CD14-positive monocyte (primary cell): Measurements from ENCODE around the gene IFFO2. TPM values are rescaled to one million over a fixed set of nuclear protein-coding genes. Genes with fewer than 3 reads are reported as not detected.

ENCODE experiments used
- DNase-seq, 3 donors: peaks; one replicate each; pipeline ENCODE4 v3.0.0-alpha.2; 2011 to 2022
- H2AFZ ChIP-seq: 2 replicates; pipeline ENCODE4 v1.6.0; 2012; ENCODE audit warnings: mild to moderate bottlenecking, low read depth, low read length, inconsistent platforms; ENCODE audit not compliant: insufficient read depth, poor library complexity, severe bottlenecking
- H3K27ac ChIP-seq, 2 donors: 1 replicate in 1 of 2; 2 replicates in 1 of 2; pipeline ENCODE4 v1.5.1; 2012 to 2013; ENCODE audit warnings: low read length in 2 of 2, control low read depth in 1 of 2, inconsistent platforms in 1 of 2, low read depth in 1 of 2, mild to moderate bottlenecking in 1 of 2
- H3K27me3 ChIP-seq, 2 donors: one replicate each; pipeline versions ENCODE4 v1.6.0 to v1.6.1; 2011 to 2013; ENCODE audit warnings: low read length in 2 of 2; ENCODE audit not compliant: control insufficient read depth in 2 of 2, insufficient read depth in 2 of 2
- H3K36me3 ChIP-seq, 2 donors: replicated peaks in 1 of 2; 1 replicate in 1 of 2; 2 replicates in 1 of 2; pipeline versions ENCODE4 v1.5.1 to v1.6.1; 2012 to 2013; ENCODE audit warnings: low read length in 2 of 2, control low read depth in 1 of 2, inconsistent platforms in 1 of 2, mild to moderate bottlenecking in 1 of 2; ENCODE audit not compliant: insufficient read depth in 2 of 2, control insufficient read depth in 1 of 2
- H3K4me1 ChIP-seq, 2 donors: 1 replicate in 1 of 2; 2 replicates in 1 of 2; pipeline versions ENCODE4 v1.5.1 to v1.6.1; 2012 to 2013; ENCODE audit warnings: low read length in 2 of 2, control low read depth in 1 of 2, inconsistent platforms in 1 of 2, mild to moderate bottlenecking in 1 of 2, moderate library complexity in 1 of 2; ENCODE audit not compliant: insufficient read depth in 2 of 2, control insufficient read depth in 1 of 2
- H3K4me2 ChIP-seq: replicated peaks from 2 replicates; pipeline ENCODE3; 2012; ENCODE audit warnings: low read length, moderate library complexity, mild to moderate bottlenecking; ENCODE audit not compliant: poor library complexity, severe bottlenecking; ENCODE audit errors: extremely low read depth
- H3K4me3 ChIP-seq, 3 experiments: fragments of 200-600 bp in 1 of 3; sonication (generic) in 1 of 3; replicated peaks in 1 of 3; 1 replicate in 2 of 3; 2 replicates in 1 of 3; pipeline ENCODE4 v1.5.1; 2011 to 2013; ENCODE audit warnings: low read length in 3 of 3, mild to moderate bottlenecking in 3 of 3, control low read depth in 2 of 3, low read depth in 2 of 3, inconsistent platforms in 1 of 3, moderate library complexity in 1 of 3
- H3K79me2 ChIP-seq: 2 replicates; pipeline ENCODE4 v1.6.0; 2012; ENCODE audit warnings: mild to moderate bottlenecking, control low read depth, inconsistent platforms, low read length, moderate library complexity; ENCODE audit not compliant: insufficient read depth
- H3K9ac ChIP-seq: 2 replicates; pipeline ENCODE4 v1.6.0; 2017; ENCODE audit warnings: low read length, mild to moderate bottlenecking; ENCODE audit not compliant: insufficient read depth, poor library complexity, severe bottlenecking
- H3K9me3 ChIP-seq, 2 donors: replicated peaks in 1 of 2; 1 replicate in 1 of 2; 2 replicates in 1 of 2; pipeline versions ENCODE4 v1.5.1 to v1.6.1; 2012 to 2013; ENCODE audit warnings: low read length in 2 of 2, control low read depth in 1 of 2; ENCODE audit not compliant: control insufficient read depth in 1 of 2, insufficient read depth in 1 of 2
- H4K20me1 ChIP-seq: 2 replicates; pipeline ENCODE4 v1.6.0; 2012; ENCODE audit warnings: mild to moderate bottlenecking, low read length, control low read depth, moderate library complexity; ENCODE audit not compliant: insufficient read depth
- H3K27ac Mint-ChIP-seq, 7 donors: one replicate each; pipeline ENCODE4 v1.8.0; 2020; ENCODE audit warnings: mild to moderate bottlenecking in 7 of 7, mixed read lengths in 7 of 7, moderate library complexity in 6 of 7, inconsistent platforms in 2 of 7
- H3K27me3 Mint-ChIP-seq, 3 donors: one replicate each; pipeline ENCODE4 v1.8.0; 2021 to 2022; ENCODE audit warnings: low read depth in 3 of 3, mild to moderate bottlenecking in 3 of 3, mixed read lengths in 3 of 3, moderate library complexity in 3 of 3, inconsistent platforms in 1 of 3
- H3K36me3 Mint-ChIP-seq, 2 donors: one replicate each; pipeline ENCODE4 v1.8.0; 2020; ENCODE audit warnings: mixed read lengths in 2 of 2, inconsistent platforms in 1 of 2, mild to moderate bottlenecking in 1 of 2
- H3K4me1 Mint-ChIP-seq: one replicate; pipeline ENCODE4 v1.8.0; 2020; ENCODE audit warnings: mild to moderate bottlenecking, mixed read lengths
- H3K4me3 Mint-ChIP-seq, 2 donors: one replicate each; pipeline ENCODE4 v1.8.0; 2020; ENCODE audit warnings: mild to moderate bottlenecking in 2 of 2, mixed read lengths in 2 of 2, moderate library complexity in 1 of 2
- H3K9me3 Mint-ChIP-seq, 7 donors: one replicate each; pipeline ENCODE4 v1.8.0; 2020 to 2022; ENCODE audit warnings: mixed read lengths in 7 of 7, mild to moderate bottlenecking in 6 of 7, moderate library complexity in 6 of 7, inconsistent platforms in 2 of 7
- WGBS: methylation state at CpG from one replicate; pipeline ENCODE4 v1.1.5; 2013; ENCODE audit warnings: missing lambda C conversion rate; ENCODE audit not compliant: insufficient coverage; 5-methylcytosine and 5-hydroxymethylcytosine counted together
- intact Hi-C, 2 donors: fragments of 100-400 bp; cut with micrococcal nuclease; formaldehyde crosslinking; loops; one replicate each; pipeline versions ENCODE4 v1.15.0 to v1.15.1; 2023
- polyA plus RNA-seq, 3 donors: library from polyadenylated mRNA; depleted of rRNA in 1 of 3; unstranded in 2 of 3; stranded (reverse) in 1 of 3; fragments of 300-500 nt in 2 of 3; fragments of >200 nt in 1 of 3; fragmentation: Illumina TruSeq in 2 of 3; gene quantifications; 1 replicate in 2 of 3; 2 replicates in 1 of 3; pipeline ENCODE4 v1.2.3, GENCODE V29; 2012 to 2021
- TF ChIP-seq, protein P1 (sequence below): fragments of 200-600 bp; IDR thresholded peaks from one replicate; pipeline ENCODE4 v1.8.0; 2022; ENCODE audit warnings: antibody characterized with exemption, mild to moderate bottlenecking

IFFO2 gene
- polyA plus RNA-seq, 3 donors: 0.78 to 17.5 (median 0.94) TPM

DNA sequence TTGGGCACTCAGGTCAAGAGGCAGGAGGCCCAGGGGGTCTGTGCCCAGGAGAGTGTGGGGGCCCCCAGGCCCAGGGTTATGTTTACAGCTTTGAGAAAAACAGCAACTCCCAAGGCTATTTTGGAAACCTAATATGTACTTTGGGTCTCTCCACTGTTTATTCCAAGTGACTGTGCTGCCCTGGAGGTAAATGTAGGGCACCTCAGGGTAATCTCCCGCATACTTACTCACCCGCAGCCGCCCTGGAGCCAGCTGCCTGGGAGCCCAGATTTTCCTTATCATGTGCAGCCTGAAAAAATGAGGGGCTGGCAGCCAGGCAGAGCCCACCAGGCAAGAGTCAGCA is 20.0 kb downstream of the IFFO2 start:
- no peak for DNase-seq
- Histone ChIP-seq H4K20me1 (peaks cover 91% of the 10 kb centered on the region), H3K36me3 (no peaks in the 10 kb centered on the region), H3K27me3 (no peaks in the 10 kb centered on the region), H2AFZ (no peak overlapping the region), H3K9ac (no peak overlapping the region), H3K4me1 (peaks cover 0 to under 1% of the 10 kb centered on the region in 2 donors), H3K4me3 (no peak overlapping the region), H3K79me2 (no peaks in the 10 kb centered on the region), H3K9me3 (no peaks in the 10 kb centered on the region), H3K4me2 (no peak overlapping the region), H3K27ac (no peak overlapping the region)
- H3K27ac Mint-ChIP-seq: no peak overlapping the region
- peaks cover 0 to 6% (median 3%) of the 10 kb centered on the region in 3 donors for H3K27me3 Mint-ChIP-seq
- TF ChIP-seq, protein P1, sequence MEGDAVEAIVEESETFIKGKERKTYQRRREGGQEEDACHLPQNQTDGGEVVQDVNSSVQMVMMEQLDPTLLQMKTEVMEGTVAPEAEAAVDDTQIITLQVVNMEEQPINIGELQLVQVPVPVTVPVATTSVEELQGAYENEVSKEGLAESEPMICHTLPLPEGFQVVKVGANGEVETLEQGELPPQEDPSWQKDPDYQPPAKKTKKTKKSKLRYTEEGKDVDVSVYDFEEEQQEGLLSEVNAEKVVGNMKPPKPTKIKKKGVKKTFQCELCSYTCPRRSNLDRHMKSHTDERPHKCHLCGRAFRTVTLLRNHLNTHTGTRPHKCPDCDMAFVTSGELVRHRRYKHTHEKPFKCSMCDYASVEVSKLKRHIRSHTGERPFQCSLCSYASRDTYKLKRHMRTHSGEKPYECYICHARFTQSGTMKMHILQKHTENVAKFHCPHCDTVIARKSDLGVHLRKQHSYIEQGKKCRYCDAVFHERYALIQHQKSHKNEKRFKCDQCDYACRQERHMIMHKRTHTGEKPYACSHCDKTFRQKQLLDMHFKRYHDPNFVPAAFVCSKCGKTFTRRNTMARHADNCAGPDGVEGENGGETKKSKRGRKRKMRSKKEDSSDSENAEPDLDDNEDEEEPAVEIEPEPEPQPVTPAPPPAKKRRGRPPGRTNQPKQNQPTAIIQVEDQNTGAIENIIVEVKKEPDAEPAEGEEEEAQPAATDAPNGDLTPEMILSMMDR: no peak
- H3K36me3 Mint-ChIP-seq: no peaks in the 10 kb centered on the region
- intact Hi-C loops: no loop called here
- 100% methylated on average over 3 of the region's 3 CpGs for WGBS
- no peaks in the 10 kb centered on the region for H3K9me3 Mint-ChIP-seq
- H3K4me1 Mint-ChIP-seq: peaks cover 8% of the 10 kb centered on the region
- H3K4me3 Mint-ChIP-seq: no peak overlapping the region

- no peak overlapping the region for H3K27ac ChIP-seq
Measured at GRCh38 chr1:18934205-18935000, 22.1 kb downstream of the IFFO2 start.

More at GRCh38 chr1:18934205-18935000, 22.1 kb downstream of the IFFO2 start:
- no peak overlapping the region for H3K27ac Mint-ChIP-seq
- H3K4me1 Mint-ChIP-seq: peaks cover 12% of the 10 kb centered on the region
- Histone ChIP-seq H3K36me3 (no peaks in the 10 kb centered on the region), H3K4me1 (no peaks in the 10 kb centered on the region), H2AFZ (no peak overlapping the region), H4K20me1 (peaks cover 81% of the 10 kb centered on the region), H3K79me2 (no peaks in the 10 kb centered on the region), H3K9me3 (no peaks in the 10 kb centered on the region), H3K27me3 (no peaks in the 10 kb centered on the region), H3K9ac (no peak overlapping the region), H3K4me2 (no peak overlapping the region), H3K4me3 (no peak overlapping the region)
- no peak for DNase-seq
- H3K27me3 Mint-ChIP-seq: peaks cover 1 to 4% (median 2%) of the 10 kb centered on the region in 3 donors
- intact Hi-C loops: no loop called here
- H3K4me3 Mint-ChIP-seq: no peak overlapping the region
- H3K36me3 Mint-ChIP-seq: peaks cover 0 to 2% of the 10 kb centered on the region in 2 donors
- H3K9me3 Mint-ChIP-seq: no peaks in the 10 kb centered on the region
- WGBS: 85% methylated on average over 5 of the region's 14 CpGs
- TF ChIP-seq, protein P1: no peak
